Measurements from ENCODE around the gene SH3BP5L.

SH3BP5L gene

DNA sequence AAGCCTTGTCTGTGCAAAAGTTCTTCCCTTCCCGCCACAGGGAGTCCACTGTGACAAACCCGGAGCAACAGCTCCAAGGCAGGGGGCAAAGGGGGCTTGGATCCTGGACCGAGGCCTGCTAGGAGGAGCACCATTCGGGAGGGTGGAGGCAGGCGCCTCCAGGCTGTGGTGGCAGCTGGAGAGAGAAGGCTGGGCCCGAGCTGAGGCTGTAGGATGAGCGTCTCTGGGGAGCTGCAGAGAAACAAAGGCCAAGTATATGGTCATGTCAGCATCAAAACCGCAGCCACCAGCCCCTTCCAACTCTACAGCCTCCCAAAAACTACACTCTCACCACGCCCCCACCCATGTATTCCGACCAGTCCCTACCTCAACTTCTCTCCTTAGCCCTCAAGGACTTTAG is 579 bp downstream of the SH3BP5L start:
- DNase-seq, result no peak

- no peak for DNase-seq
Observed at GRCh38 chr1:248824701-248825100, 1.0 kb downstream of the SH3BP5L start.

GRCh38 chr1:248824301-248824700 is 1.4 kb downstream of the SH3BP5L start:
- no peak for DNase-seq

DNA sequence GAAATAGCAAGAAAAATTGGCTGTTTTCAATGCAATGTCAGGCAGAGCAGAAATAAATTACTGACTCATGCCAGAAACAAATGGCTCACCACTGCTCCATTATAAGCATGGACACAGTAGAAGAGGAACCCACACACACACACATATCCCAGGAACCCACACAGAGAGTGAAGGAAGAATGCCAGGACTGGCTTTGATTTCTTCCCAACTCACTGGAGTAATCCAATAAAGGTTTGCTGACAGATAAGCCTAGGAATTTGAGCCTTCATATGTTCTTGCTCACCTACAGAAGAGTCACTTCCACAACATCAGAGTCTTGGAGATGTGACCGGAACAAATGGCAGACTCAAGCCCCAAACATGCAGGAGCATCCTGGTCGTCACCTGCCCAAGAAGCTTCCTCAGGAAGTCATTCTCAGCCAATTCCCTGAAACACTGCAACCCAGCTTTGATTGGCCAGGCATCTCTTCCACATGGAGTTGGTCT is 2.2 kb downstream of the SH3BP5L start:
- no peak for DNase-seq

DNA sequence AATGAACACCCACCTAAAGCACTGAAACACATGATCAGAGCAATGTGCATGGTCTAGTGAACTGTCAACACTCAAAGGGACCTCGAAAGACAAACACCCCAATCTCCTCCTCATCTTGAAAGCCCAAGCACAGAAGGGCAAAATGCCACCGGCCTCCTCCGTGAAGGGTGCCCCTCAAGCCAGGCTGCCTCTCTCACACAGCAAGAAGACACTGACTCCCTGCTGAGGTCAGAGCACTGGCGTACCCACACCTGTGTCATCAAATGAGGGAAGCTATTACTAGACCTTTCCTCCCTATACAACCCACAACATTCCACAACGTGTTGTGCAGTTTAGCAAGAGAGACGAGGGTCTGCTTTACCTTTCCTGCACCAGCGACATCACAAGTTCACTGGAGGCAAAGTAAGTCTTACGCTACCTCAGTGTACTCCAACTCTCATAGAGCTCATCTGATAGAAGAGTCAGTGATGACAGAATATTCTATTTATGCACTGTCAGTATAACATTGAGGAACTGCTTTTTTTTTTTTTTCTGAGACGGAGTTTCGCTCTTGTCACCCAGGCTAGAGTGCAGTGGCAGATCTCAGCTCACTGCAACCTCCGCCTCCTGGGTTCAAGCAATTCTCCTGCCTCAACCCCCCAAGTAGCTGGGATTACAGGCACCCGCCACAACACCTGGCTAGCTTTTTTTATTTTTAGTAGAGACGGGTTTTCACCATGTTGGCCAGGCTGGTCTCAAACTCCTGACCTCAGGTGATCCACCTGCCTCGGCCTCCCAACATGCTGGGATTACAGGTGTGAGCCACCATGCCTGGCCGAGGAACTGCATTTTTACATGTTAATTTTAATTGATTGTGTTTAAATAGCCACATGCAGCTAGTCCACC is 3.3 kb downstream of the SH3BP5L start:
- no peak for DNase-seq

GRCh38 chr1:248821641-248822040 is 4.1 kb downstream of the SH3BP5L start:
- no peak for DNase-seq

DNA sequence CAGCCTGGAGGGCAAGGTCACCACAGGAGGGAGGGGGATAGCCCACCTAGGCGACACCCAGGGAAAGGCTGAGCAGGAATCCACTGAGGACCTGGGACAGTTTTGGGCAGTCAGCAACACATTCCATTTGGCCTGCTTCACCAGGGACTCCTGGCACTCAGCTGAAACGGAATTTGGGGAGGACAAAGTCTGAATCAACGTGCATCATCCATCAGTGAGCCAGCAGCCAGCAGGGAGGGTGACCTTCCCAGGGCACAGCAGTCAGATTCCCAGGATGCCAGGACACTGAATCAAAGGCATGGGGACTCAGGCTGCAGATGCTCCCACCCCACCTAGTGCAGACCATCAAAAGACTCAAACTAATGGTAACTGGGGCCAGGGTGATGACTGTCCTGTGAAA is 4.6 kb downstream of the SH3BP5L start:
- no peak for DNase-seq

- DNase-seq, result no peak
Observed at GRCh38 chr1:248820041-248820585, 5.6 kb downstream of the SH3BP5L start.

DNA sequence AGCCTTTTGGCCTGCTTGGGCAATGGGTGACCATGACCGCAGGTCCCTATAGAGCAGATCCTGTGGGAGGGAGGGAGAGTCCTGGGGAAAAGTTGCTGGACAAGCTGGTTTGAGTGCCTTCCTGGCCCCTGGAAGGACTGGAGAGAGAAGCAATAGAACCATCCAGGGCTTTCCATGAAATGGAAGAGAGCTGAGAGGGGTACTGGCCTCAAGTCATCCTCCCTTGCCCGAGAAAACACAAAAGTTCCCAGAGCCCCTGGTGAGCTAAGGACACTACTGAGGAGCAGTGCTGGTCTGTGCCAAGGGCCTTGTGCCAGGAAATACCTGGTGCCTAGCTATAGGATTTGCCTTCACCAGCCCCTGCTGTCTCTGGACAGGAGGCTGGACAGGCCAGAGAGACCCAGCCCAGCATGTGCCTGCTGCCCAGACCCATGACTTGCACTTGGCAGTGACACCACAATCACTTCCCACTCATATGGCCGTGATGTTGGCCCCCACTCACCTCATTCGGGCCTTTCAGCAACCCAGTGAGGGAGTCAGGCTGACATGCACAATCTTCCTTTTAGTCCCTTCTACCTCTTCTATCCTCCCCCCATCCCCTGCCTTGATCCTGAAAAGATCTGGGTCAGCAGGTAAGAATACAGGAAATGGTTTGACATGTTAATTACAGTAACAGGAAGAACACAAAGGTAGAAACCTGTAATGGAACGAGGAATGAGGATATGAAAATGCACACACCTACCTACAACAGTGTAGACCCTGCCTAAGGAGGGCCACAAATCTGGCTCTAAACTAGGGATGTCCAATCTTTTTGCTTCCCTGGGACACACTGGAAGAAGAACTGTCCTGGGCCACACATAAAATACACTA is 7.0 kb downstream of the SH3BP5L start:
- no peak for DNase-seq

DNA sequence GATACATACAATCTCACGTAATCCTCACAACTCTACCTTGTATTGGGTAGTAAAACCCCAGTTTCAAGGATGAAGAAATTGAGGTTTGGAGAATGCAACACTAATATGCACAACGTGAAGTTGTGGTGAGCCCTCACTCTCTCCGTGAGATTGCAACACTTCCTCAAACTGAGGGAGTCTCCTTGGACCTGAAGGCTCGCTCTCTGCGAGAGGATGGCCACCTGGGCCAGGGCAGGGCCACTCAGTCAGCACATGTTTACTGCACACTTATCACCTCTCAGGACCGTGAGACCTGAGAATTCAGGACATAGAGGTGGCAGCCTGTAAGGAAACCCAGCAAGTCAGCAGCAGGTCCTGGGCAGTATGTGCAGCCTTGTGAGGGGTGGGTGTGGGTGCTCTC is 8.7 kb downstream of the SH3BP5L start:
- DNase-seq, result peak in 1 of 2 donors; percentile 40

DNA sequence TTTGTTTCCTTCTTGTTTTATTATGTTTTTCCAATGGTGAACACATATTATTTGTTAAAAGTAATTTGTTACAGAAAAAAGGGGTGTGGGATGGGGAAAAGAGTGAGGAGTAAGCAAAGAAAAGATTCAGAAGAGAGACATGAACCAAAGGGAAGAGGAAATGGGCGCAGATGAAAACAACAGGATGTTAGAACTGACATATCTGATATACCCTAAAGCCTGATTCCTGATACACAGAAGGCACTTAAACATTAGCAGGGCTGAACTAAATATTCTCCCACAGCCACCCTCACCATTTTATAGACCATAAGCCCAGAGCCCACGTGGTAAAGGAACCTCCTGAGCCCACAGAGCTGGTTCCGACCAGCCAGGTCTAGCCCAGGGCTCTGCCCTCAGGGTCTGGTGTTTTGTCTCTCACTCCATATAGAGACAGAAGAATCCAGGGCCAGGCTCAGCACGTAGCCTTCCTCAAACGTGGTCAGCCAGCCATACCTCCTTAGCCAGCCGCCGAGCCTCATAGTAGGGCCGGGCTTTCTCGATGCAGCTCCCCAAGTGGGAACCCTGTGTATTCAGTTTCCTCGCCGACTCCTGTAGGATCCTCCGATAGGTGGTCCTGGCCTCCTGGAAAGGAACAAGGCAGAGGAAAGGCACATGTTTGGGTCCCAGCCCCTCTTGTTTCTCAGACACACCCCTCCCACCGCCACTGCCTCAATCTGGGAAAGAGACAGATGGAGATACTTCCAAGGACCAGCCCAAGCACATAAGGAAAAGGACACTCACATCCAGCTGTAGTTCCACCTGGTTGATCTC is 9.5 kb downstream of the SH3BP5L start:
- no peak for DNase-seq

GRCh38 chr1:248815407-248816034 is 10.2 kb downstream of the SH3BP5L start:
- DNase-seq, result no peak

DNA sequence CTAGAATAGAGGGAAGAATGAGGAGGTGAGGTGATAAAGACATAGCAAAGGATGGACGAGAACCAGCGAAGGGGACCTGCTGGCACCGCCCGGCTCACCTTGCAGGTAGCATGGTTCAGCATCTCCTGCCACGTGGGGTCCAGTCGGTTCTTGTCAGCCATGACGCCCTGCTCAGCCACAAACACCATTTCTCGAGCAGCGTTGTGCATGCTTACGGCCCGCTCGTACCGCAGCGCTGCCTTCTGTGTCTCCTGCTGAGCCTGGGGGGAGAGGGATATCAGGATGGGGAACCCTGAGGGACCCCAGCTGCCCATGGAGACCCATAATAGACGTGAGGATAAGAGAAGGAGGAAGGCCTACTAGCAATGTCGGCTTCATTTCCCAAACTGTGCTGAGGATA is 11.4 kb downstream of the SH3BP5L start:
- DNase-seq, result no peak

DNA sequence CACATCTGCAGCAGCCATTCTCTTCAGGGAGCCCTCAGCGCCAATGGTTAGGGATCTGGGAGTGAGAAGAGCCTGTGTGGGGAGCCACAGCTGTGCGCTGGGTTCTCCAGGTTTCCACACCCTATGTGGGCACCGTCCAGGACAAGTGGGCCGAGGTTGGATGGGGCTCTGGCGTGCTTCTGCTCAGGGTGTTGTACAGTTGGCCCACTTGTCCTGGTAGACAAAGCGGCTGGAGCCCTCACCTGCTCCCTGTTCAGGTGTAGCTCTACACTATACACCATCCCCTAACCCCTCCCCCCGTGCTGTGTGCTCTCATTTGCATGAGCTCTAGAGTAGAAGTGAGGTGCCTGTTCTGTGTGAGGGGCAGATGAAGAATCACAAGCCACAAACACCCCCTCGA is 12.2 kb downstream of the SH3BP5L start:
- no peak for DNase-seq

- no peak for DNase-seq
Observed at GRCh38 chr1:248812736-248813425, 12.8 kb downstream of the SH3BP5L start.

- no peak for DNase-seq
Observed at GRCh38 chr1:248811514-248812490, 13.9 kb downstream of the SH3BP5L start.

DNA sequence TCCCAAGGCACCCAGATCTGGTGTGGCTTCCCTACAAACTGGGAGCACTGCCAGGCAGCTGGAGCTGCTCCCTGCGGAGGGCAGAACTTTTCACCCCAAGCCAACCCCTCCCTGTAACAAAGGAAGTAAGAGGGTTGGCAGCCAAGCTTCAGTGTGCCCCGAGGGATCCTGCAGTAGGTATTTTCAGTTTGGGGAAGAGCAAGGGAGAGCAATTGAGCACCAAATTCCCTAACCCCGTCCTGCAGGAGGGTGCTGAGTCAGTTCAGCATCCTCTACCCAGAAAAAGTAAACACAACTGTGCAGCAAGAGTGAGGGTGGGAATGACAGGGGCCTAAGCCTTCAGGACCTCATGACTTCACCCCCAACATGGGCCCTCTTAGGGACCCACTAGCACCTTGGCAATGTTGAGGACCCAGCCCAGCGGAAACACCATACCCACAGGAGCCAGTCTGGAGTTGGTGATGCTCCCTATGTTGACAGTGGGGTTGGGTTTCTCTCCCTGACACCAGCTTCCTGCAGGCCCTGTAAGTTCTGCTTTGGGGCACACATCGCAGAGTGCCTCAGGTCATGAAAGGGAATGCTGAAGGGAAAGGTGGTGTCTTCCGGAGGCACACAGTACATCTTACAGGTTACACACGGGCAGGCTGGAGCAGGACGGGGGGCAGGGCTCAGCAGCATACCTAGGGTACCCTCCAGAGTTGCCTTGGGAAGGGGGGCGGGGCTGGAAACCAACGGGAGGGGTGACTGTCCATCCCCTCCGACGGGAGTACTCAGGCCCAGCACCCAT is 14.8 kb downstream of the SH3BP5L start:
- no peak for DNase-seq

DNA sequence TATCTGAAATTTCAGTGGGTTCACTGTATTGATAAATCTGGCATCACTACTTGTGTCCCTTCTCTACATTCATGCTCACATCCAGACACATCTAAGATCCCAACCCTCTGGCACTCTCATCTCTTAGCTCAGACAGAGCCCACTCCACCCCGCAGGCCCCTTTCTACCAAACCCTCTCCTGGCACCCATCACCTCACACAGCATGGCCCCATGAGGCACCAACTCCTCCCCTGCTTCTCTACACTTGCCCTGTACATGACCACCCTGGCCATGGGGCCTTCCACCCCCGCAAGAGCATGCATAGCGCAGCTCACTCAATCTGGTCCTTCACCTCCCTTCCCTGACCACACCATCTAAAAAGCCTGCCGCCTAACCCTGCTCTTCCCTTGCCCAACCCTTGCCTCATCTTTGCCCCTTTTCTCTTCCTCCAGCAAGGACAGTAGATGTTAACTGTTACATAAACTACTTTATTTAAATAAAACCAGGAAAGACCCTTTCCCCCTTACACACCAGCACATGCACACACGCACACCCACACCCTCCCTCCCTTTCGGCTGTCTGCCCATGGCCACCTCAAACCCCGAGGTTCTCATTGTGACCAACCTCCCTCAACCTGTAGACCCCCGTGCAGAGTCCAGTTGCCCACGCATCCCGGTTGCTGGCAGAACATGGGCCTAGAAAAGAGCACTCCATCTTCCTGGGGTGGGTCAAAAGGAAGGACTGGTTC is 15.6 kb downstream of the SH3BP5L start:
- no peak for DNase-seq

- no peak for DNase-seq
Observed at GRCh38 chr1:248808876-248809275, 16.8 kb downstream of the SH3BP5L start.

Measured in CD4-positive, alpha-beta T cell treated with Interleukin-4 for 1 hour (primary cell).